ENCODE data around the gene TET2.

Gene TET2

GRCh38 chr4:105140684-105141490 is 5.8 kb upstream of the TET2 start:
- Histone ChIP-seq H3K27ac (ENCODE audit: low read depth in 2 of 2, low read length in 2 of 2) (no peak overlapping the region), H3K4me1 (ENCODE audit: control insufficient read depth in 2 of 2, insufficient read depth in 2 of 2, low read length in 2 of 2) (peaks cover 1 to 2% of the 10 kb centered on the region in 2 donors), H3K9ac (ENCODE audit: low read depth in 1 of 2, low read length in 2 of 2) (no peak overlapping the region), H3K9me3 (ENCODE audit: control insufficient read depth in 2 of 2, low read length in 2 of 2) (no peaks in the 10 kb centered on the region), H3K4me3 (ENCODE audit: low read length in 2 of 2) (no peak overlapping the region), H3K27me3 (ENCODE audit: control insufficient read depth in 2 of 2, insufficient read depth in 2 of 2, low read length in 2 of 2) (no peaks in the 10 kb centered on the region), H3K36me3 (ENCODE audit: control insufficient read depth in 2 of 2, insufficient read depth in 2 of 2, low read length in 2 of 2) (no peaks in the 10 kb centered on the region)

GRCh38 chr4:105145156-105145902 is 1.3 kb upstream of the TET2 start:
- peak overlapping the region; percentile 84 to 88 for H3K27ac ChIP-seq (ENCODE audit: low read depth in 2 of 2, low read length in 2 of 2)
- H3K36me3 ChIP-seq (ENCODE audit: control insufficient read depth in 2 of 2, insufficient read depth in 2 of 2, low read length in 2 of 2): no peaks in the 10 kb centered on the region
- H3K4me1 ChIP-seq (ENCODE audit: control insufficient read depth in 2 of 2, insufficient read depth in 2 of 2, low read length in 2 of 2): peaks cover 6 to 12% of the 10 kb centered on the region in 2 donors
- H3K9ac ChIP-seq (ENCODE audit: low read depth in 1 of 2, low read length in 2 of 2): peak overlapping the region; percentile 98 to 100
- no peaks in the 10 kb centered on the region for H3K9me3 ChIP-seq (ENCODE audit: control insufficient read depth in 2 of 2, low read length in 2 of 2)
- peak overlapping the region; percentile 100 for H3K4me3 ChIP-seq (ENCODE audit: low read length in 2 of 2)
- H3K27me3 ChIP-seq (ENCODE audit: control insufficient read depth in 2 of 2, insufficient read depth in 2 of 2, low read length in 2 of 2): no peaks in the 10 kb centered on the region

- H3K9ac ChIP-seq (ENCODE audit: low read depth in 1 of 2, low read length in 2 of 2): peak overlapping the region; percentile 98 to 100
These were observed 787 bp upstream of the TET2 start for GRCh38 chr4:105145903-105146275.

GRCh38 chr4:105147016-105147552 is 408 bp downstream of the TET2 start:
- no peaks in the 10 kb centered on the region for H3K36me3 ChIP-seq (ENCODE audit: control insufficient read depth in 2 of 2, insufficient read depth in 2 of 2, low read length in 2 of 2)
- H3K9ac ChIP-seq (ENCODE audit: low read depth in 1 of 2, low read length in 2 of 2): peak overlapping the region; percentile 98 to 100
- peak overlapping the region; percentile 100 for H3K4me3 ChIP-seq (ENCODE audit: low read length in 2 of 2)
- no peaks in the 10 kb centered on the region for H3K9me3 ChIP-seq (ENCODE audit: control insufficient read depth in 2 of 2, low read length in 2 of 2)
- peaks cover 6 to 12% of the 10 kb centered on the region in 2 donors for H3K4me1 ChIP-seq (ENCODE audit: control insufficient read depth in 2 of 2, insufficient read depth in 2 of 2, low read length in 2 of 2)
- peak overlapping the region; percentile 84 to 88 for H3K27ac ChIP-seq (ENCODE audit: low read depth in 2 of 2, low read length in 2 of 2)
- no peaks in the 10 kb centered on the region for H3K27me3 ChIP-seq (ENCODE audit: control insufficient read depth in 2 of 2, insufficient read depth in 2 of 2, low read length in 2 of 2)

More at GRCh38 chr4:105145903-105146275, 787 bp upstream of the TET2 start:
- H3K36me3 ChIP-seq (ENCODE audit: control insufficient read depth in 2 of 2, insufficient read depth in 2 of 2, low read length in 2 of 2): no peaks in the 10 kb centered on the region
- H3K27ac ChIP-seq (ENCODE audit: low read depth in 2 of 2, low read length in 2 of 2): peak overlapping the region; percentile 84 to 88
- H3K27me3 ChIP-seq (ENCODE audit: control insufficient read depth in 2 of 2, insufficient read depth in 2 of 2, low read length in 2 of 2): no peaks in the 10 kb centered on the region
- H3K4me3 ChIP-seq (ENCODE audit: low read length in 2 of 2): peak overlapping the region; percentile 100
- H3K4me1 ChIP-seq (ENCODE audit: control insufficient read depth in 2 of 2, insufficient read depth in 2 of 2, low read length in 2 of 2): peaks cover 6 to 12% of the 10 kb centered on the region in 2 donors
- H3K9me3 ChIP-seq (ENCODE audit: control insufficient read depth in 2 of 2, low read length in 2 of 2): no peaks in the 10 kb centered on the region

GRCh38 chr4:105147553-105148161 is 981 bp downstream of the TET2 start:
- Histone ChIP-seq H3K9me3 (ENCODE audit: control insufficient read depth in 2 of 2, low read length in 2 of 2) (no peaks in the 10 kb centered on the region), H3K27me3 (ENCODE audit: control insufficient read depth in 2 of 2, insufficient read depth in 2 of 2, low read length in 2 of 2) (no peaks in the 10 kb centered on the region), H3K9ac (ENCODE audit: low read depth in 1 of 2, low read length in 2 of 2) (peak overlapping the region; percentile 98 to 100), H3K27ac (ENCODE audit: low read depth in 2 of 2, low read length in 2 of 2) (peak overlapping the region; percentile 84 to 88), H3K4me1 (ENCODE audit: control insufficient read depth in 2 of 2, insufficient read depth in 2 of 2, low read length in 2 of 2) (peaks cover 6 to 12% of the 10 kb centered on the region in 2 donors), H3K4me3 (ENCODE audit: low read length in 2 of 2) (peak overlapping the region; percentile 100), H3K36me3 (ENCODE audit: control insufficient read depth in 2 of 2, insufficient read depth in 2 of 2, low read length in 2 of 2) (no peaks in the 10 kb centered on the region)

GRCh38 chr4:105148356-105148755 is 1.7 kb downstream of the TET2 start:
- Histone ChIP-seq H3K36me3 (ENCODE audit: control insufficient read depth in 2 of 2, insufficient read depth in 2 of 2, low read length in 2 of 2) (no peaks in the 10 kb centered on the region), H3K9me3 (ENCODE audit: control insufficient read depth in 2 of 2, low read length in 2 of 2) (no peaks in the 10 kb centered on the region), H3K27me3 (ENCODE audit: control insufficient read depth in 2 of 2, insufficient read depth in 2 of 2, low read length in 2 of 2) (no peaks in the 10 kb centered on the region), H3K4me3 (ENCODE audit: low read length in 2 of 2) (peak overlapping the region; percentile 100), H3K9ac (ENCODE audit: low read depth in 1 of 2, low read length in 2 of 2) (peak overlapping the region; percentile 49 to 98), H3K4me1 (ENCODE audit: control insufficient read depth in 2 of 2, insufficient read depth in 2 of 2, low read length in 2 of 2) (peaks cover 6 to 12% of the 10 kb centered on the region in 2 donors), H3K27ac (ENCODE audit: low read depth in 2 of 2, low read length in 2 of 2) (no peak overlapping the region)

GRCh38 chr4:105148776-105149175 is 2.1 kb downstream of the TET2 start:
- Histone ChIP-seq H3K36me3 (ENCODE audit: control insufficient read depth in 2 of 2, insufficient read depth in 2 of 2, low read length in 2 of 2) (no peaks in the 10 kb centered on the region), H3K27ac (ENCODE audit: low read depth in 2 of 2, low read length in 2 of 2) (no peak overlapping the region), H3K9me3 (ENCODE audit: control insufficient read depth in 2 of 2, low read length in 2 of 2) (no peaks in the 10 kb centered on the region), H3K4me3 (ENCODE audit: low read length in 2 of 2) (peak overlapping the region; percentile 100), H3K27me3 (ENCODE audit: control insufficient read depth in 2 of 2, insufficient read depth in 2 of 2, low read length in 2 of 2) (no peaks in the 10 kb centered on the region), H3K4me1 (ENCODE audit: control insufficient read depth in 2 of 2, insufficient read depth in 2 of 2, low read length in 2 of 2) (peaks cover 6 to 12% of the 10 kb centered on the region in 2 donors), H3K9ac (ENCODE audit: low read depth in 1 of 2, low read length in 2 of 2) (no peak overlapping the region)

- H3K4me3 ChIP-seq (ENCODE audit: low read length in 2 of 2): no peak overlapping the region
- no peak overlapping the region for H3K9ac ChIP-seq (ENCODE audit: low read depth in 1 of 2, low read length in 2 of 2)
- H3K27me3 ChIP-seq (ENCODE audit: control insufficient read depth in 2 of 2, insufficient read depth in 2 of 2, low read length in 2 of 2): no peaks in the 10 kb centered on the region
- H3K4me1 ChIP-seq (ENCODE audit: control insufficient read depth in 2 of 2, insufficient read depth in 2 of 2, low read length in 2 of 2): peaks cover 4 to 12% of the 10 kb centered on the region in 2 donors
- H3K36me3 ChIP-seq (ENCODE audit: control insufficient read depth in 2 of 2, insufficient read depth in 2 of 2, low read length in 2 of 2): no peaks in the 10 kb centered on the region
- H3K27ac ChIP-seq (ENCODE audit: low read depth in 2 of 2, low read length in 2 of 2): no peak overlapping the region
- no peaks in the 10 kb centered on the region for H3K9me3 ChIP-seq (ENCODE audit: control insufficient read depth in 2 of 2, low read length in 2 of 2)
These were observed 3.1 kb downstream of the TET2 start for GRCh38 chr4:105149771-105150170.

- Histone ChIP-seq H3K27ac (ENCODE audit: low read depth in 2 of 2, low read length in 2 of 2) (no peak overlapping the region), H3K27me3 (ENCODE audit: control insufficient read depth in 2 of 2, insufficient read depth in 2 of 2, low read length in 2 of 2) (no peaks in the 10 kb centered on the region), H3K9ac (ENCODE audit: low read depth in 1 of 2, low read length in 2 of 2) (no peak overlapping the region), H3K4me1 (ENCODE audit: control insufficient read depth in 2 of 2, insufficient read depth in 2 of 2, low read length in 2 of 2) (peaks cover 4 to 12% of the 10 kb centered on the region in 2 donors), H3K4me3 (ENCODE audit: low read length in 2 of 2) (no peak overlapping the region), H3K36me3 (ENCODE audit: control insufficient read depth in 2 of 2, insufficient read depth in 2 of 2, low read length in 2 of 2) (no peaks in the 10 kb centered on the region), H3K9me3 (ENCODE audit: control insufficient read depth in 2 of 2, low read length in 2 of 2) (no peaks in the 10 kb centered on the region)
These were observed 3.8 kb downstream of the TET2 start for GRCh38 chr4:105150503-105150902.
